Measurements from ENCODE around the gene OR8H3.

GRCh38 chr11:56089697-56090096 is 32.5 kb upstream of the OR8H3 start:
- no peak for TF ChIP-seq CTCF (conservative IDR thresholded peaks at IDR 0.05; ENCODE audit: low read depth, low read length)
- TF ChIP-seq EZH2 (IDR thresholded peaks at IDR 0.05; ENCODE audit: low read length, unreplicated experiment), result no peak
- TF ChIP-seq EZH2phosphoT487 (IDR thresholded peaks at IDR 0.05; ENCODE audit: borderline replicate concordance, low read length), result no peak

Measured in PC-3 (cell line).